GM12878 (cell line): ENCODE data around the gene ASAP2. TPM values are rescaled to one million over a fixed set of nuclear protein-coding genes. Genes with fewer than 3 reads are reported as not detected.

Experiments
- ATAC-seq: fragments of 200-7000 bp; cut with Tn5 transposase; 3 replicates; pipeline ENCODE4 v1.9.1; 2020; ENCODE audit warnings: mild to moderate bottlenecking, moderate library complexity
- BruUV-seq: library from RNA; stranded (reverse); fragments of 400-500 nt; replicated peaks from 2 replicates; lab custom pipeline; 2021; lab: Mats Ljungman, UMichigan
- CTCF ChIA-PET: fragments of 300-600 bp; sonication (Branson Sonifier 250); formaldehyde crosslinking; extraction: SDS; loops from one replicate; lab custom pipeline; 2021; ENCODE audit warnings: inconsistent platforms; lab: Yijun Ruan, JAX
- POLR2A ChIA-PET: fragments of 350-600 bp; formaldehyde crosslinking; extraction: SDS; loops from one replicate; lab custom pipeline; 2021; ENCODE audit warnings: inconsistent platforms; lab: Charles Lee
- RAD21 ChIA-PET: fragments of 300-600 bp; sonication (Branson Sonifier 250); formaldehyde crosslinking; loops from one replicate; lab custom pipeline; 2023; ENCODE audit warnings: antibody characterized with exemption; ENCODE audit not compliant: unreplicated experiment; lab: Charles Lee
- SMC1A ChIA-PET: fragments of 300-600 bp; sonication (Branson Sonifier 250); formaldehyde crosslinking; loops from one replicate; lab custom pipeline; 2023; ENCODE audit not compliant: unreplicated experiment, uncharacterized antibody; lab: Charles Lee
- DNase-seq: peaks from one replicate; pipeline ENCODE4 v3.0.0-alpha.2; 2011; ENCODE audit warnings: low read depth, low spot score
- FAIRE-seq: peaks from 3 replicates; lab custom pipeline; 2011; peaks lifted over from hg19 to GRCh38; lab: Jason Lieb, UNC
- H2AFZ ChIP-seq: 2 replicates; pipeline ENCODE4 v1.6.0; 2011; ENCODE audit warnings: low read depth, low read length, control low read depth; ENCODE audit not compliant: control insufficient read depth
- H3K27ac ChIP-seq: 2 replicates; pipeline ENCODE4 v1.5.1; 2011; ENCODE audit warnings: control low read depth; ENCODE audit not compliant: control insufficient read depth, insufficient read depth
- H3K27me3 ChIP-seq, 2 experiments: replicated peaks in 1 of 2; 2 replicates each; pipeline versions ENCODE4 v1.6.0 to v1.6.1; 2011; ENCODE audit warnings: low read length in 1 of 2; ENCODE audit not compliant: control insufficient read depth in 2 of 2, insufficient read depth in 2 of 2
- H3K36me3 ChIP-seq, 2 experiments: 2 replicates each; pipeline ENCODE4 v1.5.1; 2011; ENCODE audit warnings: low read length in 1 of 2; ENCODE audit not compliant: control insufficient read depth in 2 of 2, insufficient read depth in 2 of 2
- H3K4me1 ChIP-seq: 2 replicates; pipeline ENCODE4 v1.6.1; 2011; ENCODE audit warnings: mild to moderate bottlenecking, low read length, moderate library complexity, mixed read lengths; ENCODE audit not compliant: control insufficient read depth, insufficient read depth
- H3K4me2 ChIP-seq: 2 replicates; pipeline ENCODE4 v1.6.0; 2011; ENCODE audit warnings: control low read depth; ENCODE audit not compliant: control insufficient read depth, insufficient read depth
- H3K4me3 ChIP-seq: fragments of 200-600 bp; sonication (generic); 2 replicates; pipeline ENCODE4 v1.5.1; 2016
- H3K79me2 ChIP-seq: 2 replicates; pipeline ENCODE4 v1.6.0; 2011; ENCODE audit warnings: low read length; ENCODE audit not compliant: control insufficient read depth, insufficient read depth
- H3K9ac ChIP-seq: 2 replicates; pipeline ENCODE4 v1.8.0; 2011; ENCODE audit warnings: low read length, control low read depth, mixed read lengths; ENCODE audit not compliant: control insufficient read depth, insufficient read depth
- H3K9me3 ChIP-seq: replicated peaks from 3 replicates; pipeline ENCODE4 v1.5.1; 2011; ENCODE audit warnings: mild to moderate bottlenecking, low read length; ENCODE audit not compliant: control insufficient read depth, insufficient read depth
- H4K20me1 ChIP-seq: 2 replicates; pipeline ENCODE4 v1.6.0; 2011; ENCODE audit not compliant: control insufficient read depth, insufficient read depth
- ASH2L ChIP-seq: fragments of 300-600, 200-600 bp; sonication (generic); IDR thresholded peaks from 2 replicates; pipeline ENCODE4 v1.6.1; 2017; ENCODE audit warnings: low read depth, mild to moderate bottlenecking, borderline replicate concordance
- EZH2 ChIP-seq: IDR thresholded peaks from 2 replicates; pipeline ENCODE4 v1.6.1; 2012; ENCODE audit warnings: low read depth, mild to moderate bottlenecking, control low read depth, inconsistent platforms, low read length, borderline replicate concordance; ENCODE audit not compliant: control insufficient read depth
- FOS ChIP-seq: IDR thresholded peaks from 3 replicates; pipeline ENCODE4 v1.6.1; 2011; ENCODE audit warnings: borderline replicate concordance; ENCODE audit not compliant: insufficient read length; ENCODE audit errors: extremely low read depth
- KDM1A ChIP-seq: fragments of 200-600 bp; sonication (generic); IDR thresholded peaks from 2 replicates; pipeline ENCODE4 v1.6.1; 2016; ENCODE audit warnings: borderline replicate concordance
- PML ChIP-seq: IDR thresholded peaks from 2 replicates; pipeline ENCODE4 v1.6.1; 2012; ENCODE audit warnings: low read length, inconsistent platforms
- RCOR1 ChIP-seq: conservative IDR thresholded peaks from 2 replicates; pipeline ENCODE4 v1.6.1; 2012; ENCODE audit warnings: low read depth, low read length, improper control_type of control experiment
- SMAD5 ChIP-seq: IDR thresholded peaks from 2 replicates; pipeline ENCODE4 v1.6.1; 2016; ENCODE audit warnings: antibody characterized with exemption, low read depth
- ZNF24 ChIP-seq: fragments of 450-650 bp; IDR thresholded peaks from 2 replicates; pipeline ENCODE4 v1.6.1; 2017; ENCODE audit warnings: antibody characterized with exemption, mild to moderate bottlenecking
- WGBS: methylation state at CpG from one replicate; pipeline ENCODE4 v1.1.6; 2016; ENCODE audit warnings: low lambda C conversion rate; ENCODE audit not compliant: insufficient replicate concordance, insufficient coverage; ENCODE audit errors: missing lambda C conversion rate; 5-methylcytosine and 5-hydroxymethylcytosine counted together
- in situ Hi-C: fragments of 300-500 bp; cut with MboI; formaldehyde crosslinking; loops from 9 replicates; pipeline ENCODE4 v1.14.3; 2018; ENCODE audit warnings: mixed read lengths
- intact Hi-C: fragments of 100-400 bp; cut with micrococcal nuclease; formaldehyde crosslinking; loops from one replicate; pipeline ENCODE4 v1.14.2; 2022; ENCODE audit not compliant: unreplicated experiment
- polyA plus RNA-seq, 11 experiments: library from polyadenylated mRNA; depleted of rRNA in 4 of 11; unstranded in 6 of 11; stranded (reverse) in 5 of 11; fragments of >200 nt; fragmentation: Nextera tagmentation in 4 of 11; fragmentation: Illumina TruSeq in 1 of 11; extraction: Ambion mirVana in 4 of 11; extraction: Trizol in 1 of 11; gene quantifications; 1 replicate in 1 of 11; 2 replicates in 10 of 11; pipeline versions ENCODE4 v1.2.1 to v1.2.3, GENCODE V29; 2011 to 2016; ENCODE audit warnings: inconsistent platforms in 2 of 11, missing spikeins in 2 of 11, low read depth in 1 of 11
- total RNA-seq, 4 experiments: library from RNA; depleted of rRNA in 3 of 4; stranded (reverse); fragments of >200 nt in 3 of 4; fragmentation: Illumina TruSeq in 1 of 4; extraction: Trizol in 1 of 4; gene quantifications; 2 replicates each; pipeline versions ENCODE4 v1.2.1 to v1.2.3, GENCODE V29; 2013 to 2021
- TF ChIP-seq, protein P1 (sequence below): fragments of 450-650 bp; IDR thresholded peaks from 2 replicates; pipeline ENCODE4 v1.6.1; 2016; ENCODE audit warnings: mild to moderate bottlenecking
- TF ChIP-seq, protein P2 (sequence below): IDR thresholded peaks from 2 replicates; pipeline ENCODE4 v1.6.1; 2011; ENCODE audit warnings: mild to moderate bottlenecking, low read depth, low read length, moderate library complexity; ENCODE audit not compliant: insufficient replicate concordance
- TF ChIP-seq, protein P3 (sequence below): fragments of 450-650 bp; IDR thresholded peaks from 2 replicates; pipeline ENCODE4 v1.6.1; 2017; ENCODE audit warnings: mild to moderate bottlenecking
- TF ChIP-seq, protein P4 (sequence below): IDR thresholded peaks from 2 replicates; pipeline ENCODE4 v1.6.1; 2012; ENCODE audit warnings: low read depth, low read length, improper control_type of control experiment

Gene ASAP2
- total and polyA plus RNA-seq, 10 of the 15 experiments (the other 5 are each of a cell fraction or from before 2014, with no cell fraction given): 0.05 to 0.27 (median 0.07) TPM; not detected in 4

DNA sequence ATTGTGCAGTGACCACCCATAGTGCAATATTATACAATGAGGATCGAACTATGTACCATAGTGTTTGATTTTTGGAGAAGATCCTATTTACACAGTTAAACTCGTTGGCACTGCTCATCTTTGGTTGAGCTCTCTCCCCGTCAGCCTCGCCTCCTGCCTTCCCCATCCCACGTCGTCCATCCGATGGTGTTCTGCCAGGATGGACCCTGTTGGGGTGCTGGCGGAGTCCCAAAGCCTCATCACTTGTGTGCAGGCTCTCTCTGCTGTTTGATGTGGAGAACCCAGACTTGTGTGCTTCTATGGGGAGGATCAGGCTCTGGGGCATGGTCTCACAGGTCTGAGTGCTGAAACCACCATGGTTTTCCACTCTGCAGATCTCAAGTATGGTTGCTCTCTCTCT, 131.3 kb downstream of the ASAP2 start:
- no TSS peak for BruUV-seq
- intact Hi-C loops (loop anchor here (10.0 kb wide), 1 partner anchor 193 kb away; no protein-coding TSS in a partner anchor), in situ Hi-C loops (no loop called here)
- H3K36me3 ChIP-seq: no peaks in the 10 kb centered on the region
- TF ChIP-seq FOS (no peak), KDM1A (no peak), PML (no peak), SMAD5 (no peak), ZNF24 (no peak), RCOR1 (no peak), EZH2 (no peak), ASH2L (no peak)
- TF ChIP-seq, protein P1, sequence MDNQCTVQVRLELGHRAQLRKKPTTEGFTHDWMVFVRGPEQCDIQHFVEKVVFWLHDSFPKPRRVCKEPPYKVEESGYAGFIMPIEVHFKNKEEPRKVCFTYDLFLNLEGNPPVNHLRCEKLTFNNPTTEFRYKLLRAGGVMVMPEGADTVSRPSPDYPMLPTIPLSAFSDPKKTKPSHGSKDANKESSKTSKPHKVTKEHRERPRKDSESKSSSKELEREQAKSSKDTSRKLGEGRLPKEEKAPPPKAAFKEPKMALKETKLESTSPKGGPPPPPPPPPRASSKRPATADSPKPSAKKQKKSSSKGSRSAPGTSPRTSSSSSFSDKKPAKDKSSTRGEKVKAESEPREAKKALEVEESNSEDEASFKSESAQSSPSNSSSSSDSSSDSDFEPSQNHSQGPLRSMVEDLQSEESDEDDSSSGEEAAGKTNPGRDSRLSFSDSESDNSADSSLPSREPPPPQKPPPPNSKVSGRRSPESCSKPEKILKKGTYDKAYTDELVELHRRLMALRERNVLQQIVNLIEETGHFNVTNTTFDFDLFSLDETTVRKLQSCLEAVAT: no peak
- TF ChIP-seq, protein P2, sequence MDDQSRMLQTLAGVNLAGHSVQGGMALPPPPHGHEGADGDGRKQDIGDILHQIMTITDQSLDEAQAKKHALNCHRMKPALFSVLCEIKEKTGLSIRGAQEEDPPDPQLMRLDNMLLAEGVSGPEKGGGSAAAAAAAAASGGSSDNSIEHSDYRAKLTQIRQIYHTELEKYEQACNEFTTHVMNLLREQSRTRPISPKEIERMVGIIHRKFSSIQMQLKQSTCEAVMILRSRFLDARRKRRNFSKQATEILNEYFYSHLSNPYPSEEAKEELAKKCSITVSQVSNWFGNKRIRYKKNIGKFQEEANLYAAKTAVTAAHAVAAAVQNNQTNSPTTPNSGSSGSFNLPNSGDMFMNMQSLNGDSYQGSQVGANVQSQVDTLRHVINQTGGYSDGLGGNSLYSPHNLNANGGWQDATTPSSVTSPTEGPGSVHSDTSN: no peak
- TF ChIP-seq, protein P3, sequence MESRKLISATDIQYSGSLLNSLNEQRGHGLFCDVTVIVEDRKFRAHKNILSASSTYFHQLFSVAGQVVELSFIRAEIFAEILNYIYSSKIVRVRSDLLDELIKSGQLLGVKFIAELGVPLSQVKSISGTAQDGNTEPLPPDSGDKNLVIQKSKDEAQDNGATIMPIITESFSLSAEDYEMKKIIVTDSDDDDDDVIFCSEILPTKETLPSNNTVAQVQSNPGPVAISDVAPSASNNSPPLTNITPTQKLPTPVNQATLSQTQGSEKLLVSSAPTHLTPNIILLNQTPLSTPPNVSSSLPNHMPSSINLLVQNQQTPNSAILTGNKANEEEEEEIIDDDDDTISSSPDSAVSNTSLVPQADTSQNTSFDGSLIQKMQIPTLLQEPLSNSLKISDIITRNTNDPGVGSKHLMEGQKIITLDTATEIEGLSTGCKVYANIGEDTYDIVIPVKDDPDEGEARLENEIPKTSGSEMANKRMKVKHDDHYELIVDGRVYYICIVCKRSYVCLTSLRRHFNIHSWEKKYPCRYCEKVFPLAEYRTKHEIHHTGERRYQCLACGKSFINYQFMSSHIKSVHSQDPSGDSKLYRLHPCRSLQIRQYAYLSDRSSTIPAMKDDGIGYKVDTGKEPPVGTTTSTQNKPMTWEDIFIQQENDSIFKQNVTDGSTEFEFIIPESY: no peak
- TF ChIP-seq, protein P4, sequence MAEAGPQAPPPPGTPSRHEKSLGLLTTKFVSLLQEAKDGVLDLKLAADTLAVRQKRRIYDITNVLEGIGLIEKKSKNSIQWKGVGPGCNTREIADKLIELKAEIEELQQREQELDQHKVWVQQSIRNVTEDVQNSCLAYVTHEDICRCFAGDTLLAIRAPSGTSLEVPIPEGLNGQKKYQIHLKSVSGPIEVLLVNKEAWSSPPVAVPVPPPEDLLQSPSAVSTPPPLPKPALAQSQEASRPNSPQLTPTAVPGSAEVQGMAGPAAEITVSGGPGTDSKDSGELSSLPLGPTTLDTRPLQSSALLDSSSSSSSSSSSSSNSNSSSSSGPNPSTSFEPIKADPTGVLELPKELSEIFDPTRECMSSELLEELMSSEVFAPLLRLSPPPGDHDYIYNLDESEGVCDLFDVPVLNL: no peak
- ATAC-seq (no peak), DNase-seq (no peak), FAIRE-seq (no peak)
- no peaks in the 10 kb centered on the region for H3K79me2 ChIP-seq
- ChIA-PET CTCF (no interaction called here), SMC1A (no interaction called here), RAD21 (no interaction called here), POLR2A (interaction anchor here (1.0 kb wide), 1 partner anchor 22 kb away, joined by 3 read pairs; no protein-coding TSS in a partner anchor)
- no peaks in the 10 kb centered on the region for H3K4me1 ChIP-seq
- H3K4me3 ChIP-seq: no peak overlapping the region
- no peak overlapping the region for H3K9ac ChIP-seq
- 28% methylated on average over 8 of the region's 8 CpGs for WGBS
- H3K4me2 ChIP-seq: no peak overlapping the region
- no peak overlapping the region for H2AFZ ChIP-seq
- H3K9me3 ChIP-seq: no peaks in the 10 kb centered on the region; the same call in 2 of the 3 replicates
- H4K20me1 ChIP-seq: no peaks in the 10 kb centered on the region
- H3K27ac ChIP-seq: no peak overlapping the region
- peaks cover 0 to 4% of the 10 kb centered on the region in 2 experiments; a peak in 1 of 4 replicates for H3K27me3 ChIP-seq
